GM18526 (cell line): Measurements from ENCODE around the gene RXRA.

Experiments
- POLR2A ChIP-seq: IDR thresholded peaks from 3 replicates; pipeline ENCODE4 v1.6.1; 2011; ENCODE audit not compliant: insufficient read length; ENCODE audit errors: extremely low read depth

RXRA gene

DNA sequence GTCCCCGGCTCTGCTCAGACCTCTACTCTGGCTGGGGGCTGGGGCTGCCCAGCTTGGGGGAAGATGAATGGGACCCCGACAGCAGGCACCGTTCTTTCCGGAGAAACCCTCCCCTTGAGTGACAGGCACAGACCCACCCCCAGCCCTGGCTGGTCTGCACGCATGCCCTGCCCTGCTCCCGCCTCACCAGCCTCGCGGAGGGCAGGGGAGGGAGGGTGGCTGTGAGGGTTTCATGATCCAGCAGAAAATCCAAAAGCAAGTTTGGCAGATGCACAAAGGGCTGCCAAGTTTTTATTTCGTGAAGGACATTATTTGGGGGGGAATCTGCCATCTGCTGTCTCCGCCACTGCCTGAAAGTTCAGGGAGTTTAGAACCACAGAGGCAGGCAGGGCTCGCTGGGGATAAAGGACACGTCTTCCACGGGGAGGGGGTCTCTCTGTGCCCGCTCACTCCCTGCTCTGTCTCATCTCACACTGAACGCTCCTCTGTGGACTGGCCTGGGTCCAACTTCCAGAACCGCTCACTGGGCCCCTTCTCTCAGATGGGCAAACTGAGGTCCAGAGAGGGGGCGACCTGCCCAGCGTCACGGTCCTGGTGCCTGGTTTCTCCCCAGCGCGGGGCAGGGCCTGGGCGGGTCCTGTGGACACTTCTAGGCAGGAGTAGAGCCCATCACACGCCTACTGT lies 92.9 kb downstream of the RXRA start:
- TF ChIP-seq POLR2A, result no peak

DNA sequence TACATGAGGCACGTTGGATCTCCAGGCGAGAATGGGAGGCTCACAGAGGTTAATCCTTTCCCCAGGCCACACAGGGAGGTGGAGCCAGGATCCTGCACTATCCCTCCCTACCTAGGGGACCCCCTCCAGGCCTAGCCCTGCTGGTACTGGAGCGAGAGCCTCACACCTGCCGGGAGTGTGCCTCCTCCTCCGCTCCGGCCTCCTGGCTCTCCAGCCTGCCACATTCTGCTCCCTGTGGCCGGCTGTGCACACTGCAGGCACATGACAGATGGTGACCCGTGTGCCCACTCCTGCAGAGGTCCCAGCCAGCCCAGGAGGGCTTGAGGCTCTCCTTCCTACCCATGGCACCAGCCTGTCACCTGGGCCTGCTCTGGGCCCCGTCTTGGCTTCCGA lies 93.4 kb downstream of the RXRA start:
- TF ChIP-seq POLR2A, result no peak

DNA sequence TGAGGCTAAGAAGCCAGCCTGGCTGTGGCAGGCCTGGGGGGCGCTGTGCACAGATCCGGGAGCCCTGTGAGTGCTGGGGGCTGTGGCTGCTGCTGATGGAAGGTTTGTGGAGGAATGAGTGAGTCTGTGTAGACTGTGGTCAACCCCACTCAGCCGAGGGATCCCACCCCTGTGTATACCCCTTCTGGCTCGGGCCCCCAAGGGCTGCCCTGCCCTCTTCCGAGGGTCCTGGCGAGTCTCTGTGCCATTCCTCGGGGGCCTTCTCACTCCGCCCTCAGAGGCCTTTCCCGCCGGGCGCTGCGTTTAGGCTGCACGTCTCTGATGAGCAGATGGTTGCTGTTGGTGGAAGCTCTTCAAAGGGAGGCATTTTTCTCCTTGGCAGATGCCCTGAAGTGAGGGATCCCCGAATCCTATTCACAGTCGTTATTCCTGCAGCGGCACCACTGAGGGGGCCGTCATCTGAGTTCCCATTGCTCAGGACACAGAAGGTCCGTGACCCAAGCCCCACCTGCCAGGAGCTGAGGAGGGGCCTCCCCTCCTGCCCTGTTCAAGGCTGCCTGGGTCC lies 94.1 kb downstream of the RXRA start:
- no peak for TF ChIP-seq POLR2A

DNA sequence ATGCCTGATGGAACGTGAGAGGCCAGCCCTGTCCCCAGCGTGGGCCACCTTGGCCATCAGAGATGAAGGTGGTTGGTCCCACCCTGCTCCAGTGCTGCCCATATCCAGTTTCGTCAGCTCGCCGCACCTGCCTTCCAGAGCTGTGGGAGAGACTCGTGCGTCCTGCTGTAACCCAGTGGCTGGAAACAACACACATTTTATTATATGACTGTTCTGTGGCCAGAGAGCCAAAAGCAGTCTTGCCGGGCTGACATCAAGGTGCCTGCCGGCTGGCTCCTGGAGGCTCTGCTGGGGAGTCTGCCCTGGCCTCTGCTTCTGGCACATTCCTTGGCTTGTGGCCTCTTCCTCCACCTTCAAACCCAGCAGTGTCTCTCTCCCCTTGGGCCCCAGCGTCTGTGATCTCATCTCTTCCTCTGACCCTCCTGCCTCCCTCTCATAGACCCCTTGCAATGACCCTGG lies 94.7 kb downstream of the RXRA start:
- TF ChIP-seq POLR2A, result no peak

DNA sequence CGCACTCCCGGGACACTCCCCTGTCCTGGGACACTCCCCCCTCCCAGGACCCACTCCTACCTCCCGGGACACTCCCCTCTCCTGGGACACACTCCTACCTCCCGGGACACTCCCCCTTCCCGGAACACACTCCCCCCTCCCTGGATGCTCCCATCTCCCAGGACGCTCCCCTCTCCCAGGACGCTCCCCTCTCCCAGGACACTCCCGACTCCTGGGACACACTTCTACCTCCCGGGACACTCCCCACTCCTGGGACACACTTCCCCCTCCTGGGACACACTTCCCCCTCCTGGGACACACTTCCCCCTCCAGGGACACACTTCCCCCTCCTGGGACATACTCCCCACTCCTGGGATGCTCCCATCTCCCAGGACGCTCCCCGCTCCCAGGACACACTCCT lies 95.6 kb downstream of the RXRA start:
- TF ChIP-seq POLR2A, result no peak

DNA sequence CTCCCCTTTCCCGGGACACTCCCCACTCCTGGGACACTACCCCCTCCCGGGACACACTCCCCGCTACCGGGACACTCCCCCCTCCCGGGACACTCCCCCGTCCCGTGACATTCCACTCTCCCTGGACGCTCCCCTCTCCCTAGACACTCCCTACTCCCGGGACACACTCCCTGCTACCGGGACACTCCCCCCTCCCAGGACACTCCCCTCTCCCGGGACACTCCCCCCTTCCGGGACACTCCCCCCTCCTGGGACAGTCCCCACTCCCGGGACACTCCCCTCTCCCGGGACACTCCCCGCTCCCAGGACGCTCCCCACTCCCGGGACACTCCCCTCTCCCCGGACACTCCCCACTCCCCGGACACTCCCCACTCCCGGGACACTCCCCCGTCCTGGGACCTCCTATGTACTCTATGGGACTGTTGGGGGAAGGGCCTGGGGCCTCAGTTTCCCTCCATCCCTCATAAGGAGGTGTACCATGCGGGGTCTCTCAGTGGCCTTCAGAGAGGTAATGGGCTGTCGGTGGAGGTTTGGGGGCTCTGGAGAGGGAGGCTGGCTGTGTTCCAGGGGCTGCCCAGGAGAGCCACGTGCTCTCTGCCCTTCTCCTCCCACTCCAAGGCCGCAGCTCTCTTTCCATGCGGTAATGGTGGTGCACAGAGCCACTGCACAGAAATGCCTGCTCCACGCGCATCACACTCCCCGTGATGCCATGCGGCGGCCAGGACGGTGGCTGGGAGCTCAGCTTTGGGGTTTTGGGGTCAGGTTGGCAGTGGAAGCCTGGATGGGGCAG lies 96.2 kb downstream of the RXRA start:
- no peak for TF ChIP-seq POLR2A

DNA sequence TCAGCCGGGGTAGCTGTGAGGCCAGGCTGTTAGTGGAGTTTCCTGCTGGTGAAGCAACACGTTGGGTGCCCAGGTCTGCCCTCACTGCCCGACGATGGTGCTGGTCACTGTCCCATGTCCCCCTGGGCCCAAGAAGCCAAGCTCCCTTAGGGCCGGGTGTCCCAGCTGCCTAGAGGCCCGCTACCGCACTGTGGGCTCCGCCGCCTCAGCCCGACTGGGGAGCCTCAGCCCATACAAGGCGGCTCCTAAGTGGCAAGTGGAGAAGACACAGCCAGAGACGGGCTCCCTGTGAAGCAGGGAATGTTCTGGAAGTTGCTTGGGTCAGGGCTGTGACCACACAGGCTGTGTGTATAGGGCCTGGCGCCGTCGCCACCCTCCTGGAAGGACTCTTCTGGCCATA lies 96.9 kb downstream of the RXRA start:
- no peak for TF ChIP-seq POLR2A

DNA sequence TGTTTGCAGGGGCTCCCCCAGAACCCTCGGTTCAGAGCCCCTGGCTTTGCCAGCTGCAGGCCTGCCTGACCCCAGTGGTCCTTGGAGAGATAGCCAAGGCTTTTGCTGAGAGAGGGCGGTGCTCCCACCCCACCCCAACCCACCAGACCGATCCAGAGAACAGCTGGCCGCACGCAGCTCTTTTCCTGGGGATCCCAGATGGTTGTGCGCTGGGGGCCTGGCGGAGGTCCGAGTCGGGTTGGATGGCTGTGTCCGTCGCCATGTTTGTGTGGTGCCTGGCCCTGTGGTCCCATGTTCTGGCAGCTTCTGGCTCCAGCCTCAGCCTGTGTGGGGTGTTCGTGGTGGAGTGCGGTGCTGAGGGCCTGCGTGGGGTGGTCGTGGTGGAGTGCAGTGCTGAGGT lies 97.5 kb downstream of the RXRA start:
- TF ChIP-seq POLR2A, result no peak

DNA sequence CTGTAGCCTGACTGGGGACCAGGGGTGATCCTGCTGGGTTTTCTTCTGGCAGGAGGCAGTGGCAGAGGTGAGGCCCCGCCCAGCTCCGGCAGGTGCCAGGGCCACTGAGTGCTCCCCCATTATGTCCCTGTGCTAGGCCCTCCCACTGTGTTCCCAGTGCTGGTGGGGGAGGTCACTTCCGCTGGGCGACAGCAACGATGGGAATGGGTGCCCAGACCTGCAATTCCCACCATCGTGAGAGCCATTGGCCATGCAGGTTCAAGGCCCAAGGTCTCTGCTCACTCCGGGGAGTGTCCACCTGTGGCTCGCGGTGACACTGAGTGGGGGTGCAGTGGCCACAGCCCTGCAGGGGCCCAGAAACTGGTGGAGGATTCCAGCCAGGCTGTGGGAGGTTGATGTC lies 98.6 kb downstream of the RXRA start:
- no peak for TF ChIP-seq POLR2A

DNA sequence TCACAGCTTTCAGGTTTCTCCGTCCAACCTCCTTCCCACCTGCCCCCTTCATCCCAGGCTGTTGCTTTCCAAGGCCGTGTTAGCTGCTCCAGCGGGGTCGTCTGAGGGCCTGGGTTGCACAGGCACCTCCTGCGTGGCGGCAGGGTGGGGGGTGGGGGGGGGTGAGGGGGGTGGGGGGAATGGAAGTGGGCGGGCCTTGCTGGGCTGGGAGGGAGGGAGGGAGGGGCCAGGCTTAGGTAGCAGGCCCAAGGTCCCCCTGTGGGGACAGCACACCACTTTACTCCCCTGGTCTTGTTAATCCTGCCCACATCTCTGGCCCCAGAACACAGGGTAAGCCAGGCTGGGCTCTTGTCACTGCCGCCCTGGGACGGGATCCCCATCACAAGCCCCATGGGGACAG lies 99.1 kb downstream of the RXRA start:
- TF ChIP-seq POLR2A, result no peak

DNA sequence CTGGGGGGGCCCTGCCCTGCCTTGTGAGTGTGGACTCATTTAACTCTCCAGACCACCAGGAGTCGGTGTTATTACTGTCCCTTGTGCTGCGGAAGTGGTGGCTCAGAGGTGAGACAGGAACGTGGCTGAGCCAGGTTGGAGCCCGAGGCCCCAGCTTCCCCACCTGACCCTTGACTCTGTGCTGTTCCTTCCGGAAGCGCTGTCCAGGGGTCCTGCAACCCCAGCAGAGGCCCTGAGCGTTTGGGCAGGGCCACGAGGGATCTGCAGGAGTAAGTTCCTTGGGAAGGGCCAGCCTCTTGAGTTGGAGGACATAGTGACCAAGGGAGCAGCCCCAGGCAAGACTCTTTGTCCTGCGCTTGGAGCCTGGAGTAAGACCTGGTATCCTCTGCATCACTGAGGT lies 99.6 kb downstream of the RXRA start:
- TF ChIP-seq POLR2A, result no peak

DNA sequence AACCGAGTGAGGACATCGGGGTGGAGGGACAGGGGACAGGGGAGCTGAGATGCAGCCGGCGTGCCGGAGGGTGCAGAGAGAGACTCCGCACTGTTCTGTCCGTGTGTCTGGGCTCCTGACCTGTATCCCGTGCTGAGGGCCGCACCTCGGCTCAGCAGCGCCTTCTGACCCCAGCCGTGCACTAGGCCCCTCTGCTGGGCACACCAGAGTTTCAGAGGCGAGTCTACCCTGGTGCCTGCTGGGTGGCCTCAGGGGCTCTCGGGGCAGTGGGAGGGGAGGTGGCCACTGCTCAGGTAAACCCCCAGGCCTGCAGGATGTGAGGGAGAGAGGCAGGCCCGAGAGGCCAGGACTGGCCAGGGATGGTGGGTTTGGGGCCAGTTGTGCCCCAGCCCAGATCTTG lies 100.2 kb downstream of the RXRA start:
- TF ChIP-seq POLR2A, result no peak

DNA sequence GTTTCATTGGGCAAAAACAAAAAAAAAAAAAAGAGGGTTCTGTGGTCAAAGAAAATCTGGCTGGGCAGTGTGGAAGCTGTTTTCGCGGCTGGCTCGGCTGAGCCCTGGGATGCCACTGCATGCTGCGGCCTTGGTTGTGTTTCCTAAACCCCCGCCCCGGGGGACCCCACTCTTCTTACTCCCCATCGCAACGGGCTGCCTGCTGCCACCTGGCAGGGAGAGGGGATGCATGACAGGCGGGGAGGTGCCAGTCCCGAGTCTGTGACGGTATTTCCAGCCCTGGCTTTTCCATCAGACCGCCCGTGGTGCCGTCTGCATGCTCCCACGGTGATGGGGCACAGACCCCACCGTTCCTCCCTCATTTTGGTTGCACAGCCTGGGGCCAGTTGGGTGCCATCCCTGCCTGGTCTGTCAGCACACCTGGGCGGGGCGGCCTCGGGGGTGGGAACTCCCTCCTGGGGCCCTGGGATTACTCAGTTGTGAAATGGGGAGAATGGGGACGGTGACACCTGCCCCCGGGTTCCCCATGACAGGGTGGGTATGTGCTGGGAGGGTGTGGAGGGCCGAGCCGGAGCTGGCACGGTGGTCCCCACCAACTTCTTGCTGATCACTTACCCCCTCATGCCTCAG lies 101.0 kb downstream of the RXRA start:
- no peak for TF ChIP-seq POLR2A

DNA sequence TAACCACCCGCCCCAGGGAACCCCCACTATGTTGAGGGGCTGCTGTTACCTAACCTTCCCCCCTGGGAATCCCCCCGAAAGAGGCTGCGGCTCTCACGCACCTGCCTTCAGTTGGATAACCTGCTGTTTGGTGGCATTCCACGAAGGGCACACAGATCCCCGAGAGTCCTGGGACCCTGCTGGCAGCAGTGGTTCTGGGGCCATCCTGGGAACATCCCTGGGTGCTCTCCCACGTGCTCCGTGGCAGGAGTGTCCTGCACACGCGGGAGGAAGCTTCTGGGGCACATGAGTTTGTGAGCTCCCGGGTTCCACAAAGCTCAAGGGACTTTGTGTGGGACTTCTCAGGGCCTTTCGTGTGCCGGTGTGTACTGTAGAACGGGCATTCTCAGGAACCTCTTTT lies 102.3 kb downstream of the RXRA start:
- TF ChIP-seq POLR2A, result no peak

DNA sequence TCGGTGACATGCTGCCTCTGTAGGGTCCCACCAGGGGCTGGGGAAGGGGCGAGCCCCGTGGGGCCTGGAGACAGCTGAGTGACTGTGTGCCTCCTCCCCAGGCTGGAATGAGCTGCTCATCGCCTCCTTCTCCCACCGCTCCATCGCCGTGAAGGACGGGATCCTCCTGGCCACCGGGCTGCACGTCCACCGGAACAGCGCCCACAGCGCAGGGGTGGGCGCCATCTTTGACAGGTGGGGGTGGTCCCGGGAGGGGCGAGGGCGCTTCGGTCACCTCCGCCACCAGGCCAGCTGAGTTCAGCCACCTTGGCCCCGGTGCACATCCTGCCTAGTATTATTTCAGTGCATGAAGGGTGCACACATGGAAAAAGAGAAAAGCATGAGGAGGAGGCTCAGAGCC lies 102.8 kb downstream of the RXRA start:
- no peak for TF ChIP-seq POLR2A

DNA sequence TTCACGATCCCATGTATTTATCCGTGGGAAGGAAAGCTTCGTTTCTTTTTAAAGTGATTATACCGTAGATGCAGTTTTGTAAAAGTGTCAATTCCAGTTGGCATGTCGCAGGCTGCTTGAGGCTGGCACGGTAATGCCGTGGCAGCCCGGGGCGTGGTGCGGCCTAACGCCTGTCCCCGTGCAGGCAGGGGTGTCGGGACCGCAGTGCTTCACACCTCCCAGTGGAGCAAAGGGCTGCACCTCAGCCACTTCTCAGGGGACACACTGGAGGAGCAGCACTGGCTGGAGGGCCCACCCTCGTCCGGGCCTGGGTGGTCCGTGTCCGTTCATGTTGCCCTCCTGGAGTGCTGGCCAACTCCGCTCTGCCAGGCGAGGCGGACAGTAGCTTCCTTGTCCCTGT lies 103.2 kb downstream of the RXRA start:
- no peak for TF ChIP-seq POLR2A
